Thoracic aorta (tissue), 2 donors: ENCODE measurements around the gene UBE2N. TPM values are rescaled to one million over a fixed set of nuclear protein-coding genes. Genes with fewer than 3 reads are reported as not detected.

Experiments
- ATAC-seq: fragments of 150-250 bp; one replicate; pipeline ENCODE4 v1.8.0; 2017; ENCODE audit warnings: low read depth; ENCODE audit not compliant: insufficient number of reproducible peaks, low FRiP score
- DNase-seq: peaks from one replicate; pipeline ENCODE4 v3.0.0-alpha.2; 2020; ENCODE audit warnings: low spot score
- H3K27ac ChIP-seq, 2 donors: fragments of 200-600 bp; sonication (generic); 1 replicate in 1 of 2; 2 replicates in 1 of 2; pipeline ENCODE4 v1.5.1; 2016; ENCODE audit warnings: mild to moderate bottlenecking in 2 of 2, moderate library complexity in 2 of 2
- H3K27me3 ChIP-seq: fragments of 200-600 bp; sonication (generic); replicated peaks from 2 replicates; pipeline ENCODE4 v1.6.0; 2016; ENCODE audit warnings: mild to moderate bottlenecking; ENCODE audit not compliant: insufficient read depth
- H3K36me3 ChIP-seq: fragments of 200-600 bp; sonication (generic); one replicate; pipeline ENCODE4 v1.5.1; 2016
- H3K4me1 ChIP-seq, 2 donors: fragments of 200-600 bp; sonication (generic); 1 replicate in 1 of 2; 2 replicates in 1 of 2; pipeline versions ENCODE4 v1.5.1 to v1.6.0; 2016; ENCODE audit warnings: low read depth in 2 of 2, mild to moderate bottlenecking in 1 of 2; ENCODE audit not compliant: control insufficient read depth in 1 of 2
- H3K4me3 ChIP-seq: fragments of 200-600 bp; sonication (generic); 2 replicates; pipeline ENCODE4 v1.5.1; 2016; ENCODE audit warnings: mild to moderate bottlenecking
- H3K9me3 ChIP-seq: fragments of 200-600 bp; sonication (generic); 2 replicates; pipeline ENCODE4 v1.5.1; 2016
- CTCF ChIP-seq: fragments of 200-600 bp; sonication (generic); IDR thresholded peaks from one replicate; pipeline ENCODE4 v1.5.1; 2019; ENCODE audit warnings: antibody characterized with exemption
- total RNA-seq, 2 donors: library from RNA; depleted of rRNA; stranded (reverse); fragments of >200 nt; gene quantifications; one replicate each; pipeline versions ENCODE4 v1.1.0 to v1.2.3, GENCODE V29; 2016

UBE2N gene
- total RNA-seq, 2 donors from 2014 or later: 32.9 to 37.2 TPM

GRCh38 chr12:93476555-93476954 is 34.8 kb upstream of the UBE2N start:
- Histone ChIP-seq H3K4me3 (no peak overlapping the region), H3K9me3 (no peaks in the 10 kb centered on the region), H3K27me3 (no peaks in the 10 kb centered on the region), H3K4me1 (no peaks in the 10 kb centered on the region), H3K36me3 (peaks cover 14% of the 10 kb centered on the region), H3K27ac (no peak overlapping the region)
- DNase-seq: no peak
- TF ChIP-seq CTCF: no peak
- no peak for ATAC-seq

DNA sequence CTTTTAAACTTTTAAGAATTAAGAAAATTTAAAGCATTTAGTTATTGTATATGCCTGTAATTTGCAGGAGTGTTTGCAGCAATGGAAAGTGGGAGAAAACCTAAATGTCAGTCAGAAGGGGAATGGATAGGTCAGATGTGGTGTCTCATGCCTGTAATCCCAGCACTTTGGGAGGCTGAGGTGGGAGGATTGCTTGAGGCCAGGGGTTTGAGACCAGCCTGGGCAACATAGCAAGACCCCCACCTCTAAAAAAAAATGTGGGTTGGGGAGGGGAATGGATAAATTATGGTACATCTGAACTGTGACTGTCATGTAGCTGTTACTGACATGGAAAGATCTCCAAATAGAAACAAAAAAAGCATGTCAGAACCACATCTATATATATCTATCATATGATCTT is 27.6 kb upstream of the UBE2N start:
- Histone ChIP-seq H3K9me3 (no peaks in the 10 kb centered on the region), H3K27me3 (no peaks in the 10 kb centered on the region), H3K4me1 (peaks cover 13 to 18% of the 10 kb centered on the region in 2 donors), H3K27ac (no peak overlapping the region), H3K36me3 (no peaks in the 10 kb centered on the region), H3K4me3 (no peak overlapping the region)
- no peak for TF ChIP-seq CTCF
- no peak for ATAC-seq
- no peak for DNase-seq

- peaks cover 13 to 18% of the 10 kb centered on the region in 2 donors for H3K4me1 ChIP-seq
- TF ChIP-seq CTCF: no peak
- no peaks in the 10 kb centered on the region for H3K9me3 ChIP-seq
- peak overlapping the region; percentile 77 to 83 for H3K27ac ChIP-seq
- DNase-seq: no peak
- ATAC-seq: no peak
- peak overlapping the region; percentile 93 for H3K4me3 ChIP-seq
- H3K27me3 ChIP-seq: no peaks in the 10 kb centered on the region
- H3K36me3 ChIP-seq: no peaks in the 10 kb centered on the region
Observed at GRCh38 chr12:93468008-93468371, 26.2 kb upstream of the UBE2N start.

- peak; percentile 67 for TF ChIP-seq CTCF
- ATAC-seq (peak; percentile 88), DNase-seq (peak; percentile 76)
- H3K36me3 ChIP-seq: no peaks in the 10 kb centered on the region
- peaks cover 13 to 18% of the 10 kb centered on the region in 2 donors for H3K4me1 ChIP-seq
- peak within 1 kb of the TSS; percentile 93 for H3K4me3 ChIP-seq
- H3K27me3 ChIP-seq: no peaks in the 10 kb centered on the region
- H3K9me3 ChIP-seq: no peaks in the 10 kb centered on the region
- H3K27ac ChIP-seq: peak within 1 kb of the TSS; percentile 77 to 83
Observed at GRCh38 chr12:93467351-93468007, 25.7 kb upstream of the UBE2N start, which contains the start of gene MRPL42. MRPL42 (plus strand) TSS chr12:93467514; CDS start chr12:93469286, 1,772 bp downstream.

DNA sequence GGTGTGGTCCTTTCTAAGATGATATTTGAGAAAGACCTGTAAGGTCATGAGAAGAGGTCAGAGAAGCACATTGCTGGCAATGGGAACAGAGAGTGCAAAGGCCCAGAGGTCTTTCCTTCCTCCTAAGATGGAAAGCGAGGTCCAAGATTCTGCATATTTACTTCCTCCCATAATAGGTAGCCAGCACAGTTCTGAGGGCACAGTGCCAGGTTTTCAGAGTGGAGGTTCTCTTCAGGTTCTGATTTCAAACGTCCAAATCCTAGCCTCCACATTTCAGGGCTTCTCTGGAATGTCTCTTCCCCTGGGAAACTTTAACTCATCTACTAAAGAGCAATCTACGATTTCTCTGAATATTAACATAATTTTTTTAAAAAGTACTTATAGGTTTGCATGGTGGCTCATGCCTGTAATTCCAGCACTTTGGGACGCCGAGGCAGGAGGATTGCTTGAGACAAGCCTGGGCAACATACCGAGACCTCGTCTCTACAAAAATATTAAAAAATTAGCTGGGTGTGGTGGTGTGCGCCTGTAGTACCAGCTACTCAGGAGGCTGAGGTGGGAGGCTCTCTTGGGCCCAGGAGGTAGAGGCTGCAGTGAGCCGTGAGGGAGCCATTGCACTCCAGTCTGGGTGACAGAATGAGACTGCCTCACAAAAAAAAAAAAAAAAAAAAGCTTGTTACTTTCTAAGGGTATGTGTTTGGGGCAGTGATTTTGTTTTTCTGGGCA is 25.0 kb upstream of the UBE2N start:
- DNase-seq: no peak
- Histone ChIP-seq H3K4me1 (peaks cover 13 to 18% of the 10 kb centered on the region in 2 donors), H3K36me3 (no peaks in the 10 kb centered on the region), H3K4me3 (peak overlapping the region; percentile 93), H3K27ac (peak overlapping the region in 1 of 2 donors; percentile 77), H3K9me3 (no peaks in the 10 kb centered on the region), H3K27me3 (no peaks in the 10 kb centered on the region)
- peak; percentile 44 for ATAC-seq
- TF ChIP-seq CTCF: no peak
